GM13976 (cell line): ENCODE data around the gene PLG.

Experiments
- DNase-seq: peaks from one replicate; pipeline ENCODE4 v3.0.0; 2012; ENCODE audit warnings: low spot score
- in situ Hi-C: fragments of 300-500 bp; cut with MboI; formaldehyde crosslinking; loops from one replicate; pipeline ENCODE4 v1.12.0; 2022; ENCODE audit warnings: low sequenced_read_pairs, mixed read lengths, inconsistent platforms; ENCODE audit not compliant: unreplicated experiment
- TF ChIP-seq, protein P1 (sequence below): IDR thresholded peaks from 2 replicates; pipeline ENCODE4 v1.5.1; 2012; ENCODE audit warnings: borderline replicate concordance, mild to moderate bottlenecking; ENCODE audit not compliant: insufficient read depth; ENCODE audit errors: extremely low read depth, missing control alignments, control extremely low read depth

Gene PLG

DNA sequence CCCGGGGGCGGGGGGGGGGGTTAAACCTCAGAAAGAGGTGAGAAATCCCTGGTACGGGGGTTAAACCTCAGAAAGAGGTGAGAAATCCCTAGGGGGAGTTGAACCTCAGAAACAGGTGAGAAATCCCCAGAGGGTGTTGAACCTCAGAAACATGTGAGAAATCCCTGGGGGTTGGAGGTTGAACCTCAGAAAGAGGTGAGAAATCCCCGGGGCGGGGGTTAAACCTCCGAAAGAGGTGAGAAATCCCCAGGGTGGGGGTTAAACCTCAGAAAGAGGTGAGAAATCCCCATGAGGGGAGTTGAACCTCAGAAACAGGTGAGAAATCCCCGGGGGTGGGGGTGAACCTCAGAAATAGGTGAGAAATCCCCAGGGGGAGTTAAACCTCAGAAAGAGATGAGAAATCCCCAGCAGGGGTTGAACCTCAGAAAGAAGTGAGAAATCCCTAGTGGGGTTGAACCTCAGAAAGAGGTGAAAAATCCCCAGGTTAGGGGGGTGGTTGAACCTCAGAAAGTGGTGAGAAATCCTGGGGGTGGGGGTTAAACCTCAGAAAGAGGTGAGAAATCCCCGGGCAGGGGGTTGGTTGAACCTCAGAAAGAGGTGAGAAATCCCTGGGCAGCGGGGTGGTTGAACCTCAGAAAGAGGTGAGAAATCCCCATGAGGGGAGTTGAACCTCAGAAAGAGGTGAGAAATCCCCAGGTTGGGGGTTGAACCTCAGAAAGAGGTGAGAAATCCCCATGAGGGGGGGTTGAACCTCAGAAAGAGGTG is 87.4 kb downstream of the PLG start:
- TF ChIP-seq, protein P1, sequence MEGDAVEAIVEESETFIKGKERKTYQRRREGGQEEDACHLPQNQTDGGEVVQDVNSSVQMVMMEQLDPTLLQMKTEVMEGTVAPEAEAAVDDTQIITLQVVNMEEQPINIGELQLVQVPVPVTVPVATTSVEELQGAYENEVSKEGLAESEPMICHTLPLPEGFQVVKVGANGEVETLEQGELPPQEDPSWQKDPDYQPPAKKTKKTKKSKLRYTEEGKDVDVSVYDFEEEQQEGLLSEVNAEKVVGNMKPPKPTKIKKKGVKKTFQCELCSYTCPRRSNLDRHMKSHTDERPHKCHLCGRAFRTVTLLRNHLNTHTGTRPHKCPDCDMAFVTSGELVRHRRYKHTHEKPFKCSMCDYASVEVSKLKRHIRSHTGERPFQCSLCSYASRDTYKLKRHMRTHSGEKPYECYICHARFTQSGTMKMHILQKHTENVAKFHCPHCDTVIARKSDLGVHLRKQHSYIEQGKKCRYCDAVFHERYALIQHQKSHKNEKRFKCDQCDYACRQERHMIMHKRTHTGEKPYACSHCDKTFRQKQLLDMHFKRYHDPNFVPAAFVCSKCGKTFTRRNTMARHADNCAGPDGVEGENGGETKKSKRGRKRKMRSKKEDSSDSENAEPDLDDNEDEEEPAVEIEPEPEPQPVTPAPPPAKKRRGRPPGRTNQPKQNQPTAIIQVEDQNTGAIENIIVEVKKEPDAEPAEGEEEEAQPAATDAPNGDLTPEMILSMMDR, result no peak
- in situ Hi-C loops, result no loop called here
- DNase-seq, result no peak

DNA sequence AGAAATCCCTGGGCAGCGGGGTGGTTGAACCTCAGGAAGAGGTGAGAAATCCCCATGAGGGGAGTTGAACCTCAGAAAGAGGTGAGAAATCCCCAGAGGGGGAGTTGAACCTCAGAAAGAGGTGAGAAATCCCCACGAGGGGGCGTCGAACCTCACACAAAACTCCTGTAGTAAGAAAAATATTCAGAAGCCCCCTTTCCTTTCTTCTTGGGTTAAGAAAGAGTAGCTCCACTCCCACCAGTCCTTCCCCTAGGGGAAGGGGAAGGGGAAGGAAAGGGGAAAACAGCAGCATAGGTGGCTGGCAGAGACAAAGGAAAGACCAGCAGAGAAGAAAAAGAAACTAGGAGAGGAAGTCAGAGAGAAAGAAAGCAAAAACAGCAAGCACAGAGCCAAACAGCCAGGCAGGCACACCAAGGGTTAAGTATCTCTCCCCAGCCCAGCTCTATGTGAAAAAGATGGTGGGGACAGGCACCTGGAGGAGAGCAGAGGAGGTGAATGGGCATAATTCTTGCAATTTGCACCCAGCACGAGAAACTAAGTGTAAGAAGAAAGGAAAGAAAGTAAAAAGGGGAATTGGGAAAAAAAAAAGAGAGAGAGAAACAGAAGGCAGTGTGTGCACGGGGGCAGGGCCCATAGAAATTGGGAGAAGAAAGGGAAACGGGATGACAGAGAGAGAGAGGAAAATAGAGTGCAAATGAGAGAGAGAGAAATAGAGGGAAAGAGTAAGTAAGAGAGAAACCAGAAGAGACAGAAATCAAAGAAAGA is 88.2 kb downstream of the PLG start:
- in situ Hi-C loops, result no loop called here
- TF ChIP-seq, protein P1, result no peak
- DNase-seq, result no peak

DNA sequence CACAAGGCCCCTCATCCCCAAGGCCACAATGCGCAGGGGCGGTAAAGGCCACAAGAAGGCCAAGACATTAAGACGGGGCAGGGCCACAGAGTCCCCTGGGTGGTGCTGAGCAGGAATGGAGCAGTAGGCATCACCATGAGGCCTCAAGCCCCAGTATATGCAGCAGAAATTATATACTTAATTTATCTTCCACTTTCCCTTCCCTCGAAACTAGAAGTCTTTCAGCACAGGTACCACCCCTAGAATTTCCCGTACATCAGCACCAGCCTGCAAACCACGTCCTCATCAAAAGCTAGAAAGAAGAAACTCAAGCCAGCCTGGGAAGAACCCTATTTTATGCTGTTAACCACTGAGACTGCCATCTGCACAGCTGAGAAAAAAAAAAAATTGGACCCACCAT is 89.4 kb downstream of the PLG start:
- in situ Hi-C loops, result no loop called here
- no peak for DNase-seq
- TF ChIP-seq, protein P1, result no peak

DNA sequence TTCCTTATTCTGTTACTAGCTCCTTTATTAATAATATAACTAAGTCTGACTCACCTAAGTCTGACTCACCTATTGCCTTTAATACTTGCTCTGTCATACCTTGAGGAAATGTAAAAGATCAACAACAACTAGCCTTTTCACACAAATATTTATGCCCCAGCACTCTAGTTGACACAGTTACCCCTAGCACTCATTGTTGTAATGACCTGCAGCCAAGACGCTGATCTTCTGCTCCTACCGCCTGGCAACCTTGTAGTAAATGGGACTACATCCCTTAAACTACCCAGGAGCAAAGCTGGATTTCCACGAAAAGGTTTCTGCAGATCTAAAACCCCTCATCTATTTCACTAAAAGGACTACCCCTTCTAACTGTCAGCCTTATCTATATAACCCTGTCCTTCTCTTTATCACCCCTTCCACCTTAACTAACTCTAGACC is 90.0 kb downstream of the PLG start:
- TF ChIP-seq, protein P1, result no peak
- in situ Hi-C loops, result no loop called here
- DNase-seq, result no peak

DNA sequence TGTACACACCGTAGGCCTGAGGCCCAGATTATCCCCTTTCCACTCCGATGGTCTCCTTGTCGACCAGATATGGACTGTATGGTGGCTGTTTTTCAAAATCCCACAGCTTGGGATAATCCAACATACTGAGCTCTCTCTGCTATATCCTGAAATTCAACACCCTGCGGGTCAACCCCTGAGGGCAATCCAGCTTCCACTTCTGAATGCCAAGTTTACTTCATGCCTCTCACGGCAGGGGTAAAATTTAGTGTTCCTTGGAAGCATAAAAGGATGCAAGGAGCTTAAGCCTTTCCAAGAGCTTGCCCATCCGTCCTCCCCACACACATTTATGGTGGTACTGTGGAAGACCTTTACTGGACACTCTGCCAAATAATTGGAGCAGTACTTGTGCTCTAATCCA is 90.7 kb downstream of the PLG start:
- TF ChIP-seq, protein P1, result no peak
- in situ Hi-C loops, result no loop called here
- DNase-seq, result no peak

DNA sequence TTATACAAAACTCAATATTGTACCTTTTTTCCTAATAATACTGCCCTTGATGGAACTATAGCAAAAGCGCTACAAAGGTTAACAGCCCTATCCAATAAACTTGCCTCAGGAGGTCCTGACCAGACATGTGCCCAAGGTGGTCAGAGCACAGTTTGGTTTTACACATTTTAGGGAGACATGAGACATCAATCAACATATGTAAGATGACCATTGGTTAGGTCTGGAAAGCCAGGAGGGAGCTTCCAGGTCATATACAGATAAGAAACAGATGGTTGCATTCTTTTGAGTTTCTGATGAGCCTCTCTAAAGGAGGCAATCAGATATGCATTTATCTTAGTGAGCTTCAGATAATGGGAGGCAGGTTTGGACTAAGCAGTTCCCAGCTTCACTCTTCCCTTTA is 91.6 kb downstream of the PLG start:
- DNase-seq, result no peak
- in situ Hi-C loops, result no loop called here
- TF ChIP-seq, protein P1, result no peak
